Calu3 (cell line): Measurements from ENCODE around the gene FYB1. TPM values are rescaled to one million over a fixed set of nuclear protein-coding genes. Genes with fewer than 3 reads are reported as not detected.

ENCODE experiments used
- BruUV-seq: library from RNA; stranded (reverse); fragments of 400-500 nt; replicated peaks from 2 replicates; lab custom pipeline; 2021; lab: Mats Ljungman, UMichigan
- CTCF ChIA-PET: fragments of 300-600 bp; sonication (Branson Sonifier 250); formaldehyde crosslinking; loops from one replicate; lab custom pipeline; 2022; ENCODE audit warnings: antibody characterized with exemption; lab: Charles Lee
- DNase-seq: peaks from one replicate; pipeline ENCODE4 v3.0.0; 2022
- H3K27ac Mint-ChIP-seq: one replicate; pipeline ENCODE4 v1.8.0; 2022; ENCODE audit warnings: mixed read lengths; ENCODE audit not compliant: unreplicated experiment
- H3K27me3 Mint-ChIP-seq: one replicate; pipeline ENCODE4 v1.8.0; 2022; ENCODE audit warnings: mixed read lengths; ENCODE audit not compliant: unreplicated experiment
- H3K36me3 Mint-ChIP-seq: one replicate; pipeline ENCODE4 v1.8.0; 2022; ENCODE audit warnings: mild to moderate bottlenecking, moderate library complexity, mixed read lengths; ENCODE audit not compliant: insufficient read depth, unreplicated experiment
- H3K4me1 Mint-ChIP-seq: one replicate; pipeline ENCODE4 v1.8.0; 2022; ENCODE audit warnings: mild to moderate bottlenecking, low read depth, mixed read lengths; ENCODE audit not compliant: unreplicated experiment
- H3K4me3 Mint-ChIP-seq: one replicate; pipeline ENCODE4 v1.8.0; 2022; ENCODE audit warnings: mild to moderate bottlenecking, low read depth, moderate library complexity, mixed read lengths; ENCODE audit not compliant: unreplicated experiment
- H3K9me3 Mint-ChIP-seq: one replicate; pipeline ENCODE4 v1.8.0; 2022; ENCODE audit warnings: low read depth, mixed read lengths; ENCODE audit not compliant: unreplicated experiment
- CTCF ChIP-seq: fragments of 200-600 bp; IDR thresholded peaks from one replicate; pipeline ENCODE4 v1.8.0; 2022; ENCODE audit warnings: antibody characterized with exemption; ENCODE audit not compliant: unreplicated experiment
- intact Hi-C: fragments of 100-400 bp; cut with micrococcal nuclease; formaldehyde crosslinking; loops from one replicate; pipeline ENCODE4 v1.10.0; 2022; ENCODE audit not compliant: unreplicated experiment
- total RNA-seq: library from RNA; stranded (reverse); gene quantifications from 2 replicates; pipeline ENCODE4 v1.2.3, GENCODE V29; 2022

Gene FYB1
- total RNA-seq, 1 experiment from 2014 or later = 42.8 TPM

- no peak for DNase-seq
- no TSS peak for BruUV-seq
- TF ChIP-seq CTCF = no peak
- H3K4me3 Mint-ChIP-seq = no peak overlapping the region
- CTCF ChIA-PET = no interaction called here
- H3K27ac Mint-ChIP-seq = no peak overlapping the region
- intact Hi-C loops = loop anchor here (5.0 to 10.0 kb wide), 4 partner anchors 157 to 357 kb away; partner anchors contain the start of gene DAB2
- H3K27me3 Mint-ChIP-seq = no peaks in the 10 kb centered on the region
- no peaks in the 10 kb centered on the region for H3K9me3 Mint-ChIP-seq
- peaks cover 23% of the 10 kb centered on the region for H3K4me1 Mint-ChIP-seq
- H3K36me3 Mint-ChIP-seq = peaks cover 15% of the 10 kb centered on the region
Measured at GRCh38 chr5:39214912-39215709, 4.3 kb downstream of the FYB1 start.

GRCh38 chr5:39213447-39214207, 5.7 kb downstream of the FYB1 start:
- no peak for TF ChIP-seq CTCF
- CTCF ChIA-PET = no interaction called here
- DNase-seq = no peak
- peaks cover 5% of the 10 kb centered on the region for H3K36me3 Mint-ChIP-seq
- H3K4me3 Mint-ChIP-seq = no peak overlapping the region
- BruUV-seq = no TSS peak
- H3K4me1 Mint-ChIP-seq = peaks cover 9% of the 10 kb centered on the region
- H3K27me3 Mint-ChIP-seq = no peaks in the 10 kb centered on the region
- intact Hi-C loops = loop anchor here (10.0 kb wide), 1 partner anchor 211 kb away; the partner anchor contains the start of gene DAB2
- H3K9me3 Mint-ChIP-seq = no peaks in the 10 kb centered on the region
- no peak overlapping the region for H3K27ac Mint-ChIP-seq

GRCh38 chr5:39211773-39212172, 7.6 kb downstream of the FYB1 start:
- no peaks in the 10 kb centered on the region for H3K27me3 Mint-ChIP-seq
- no peaks in the 10 kb centered on the region for H3K36me3 Mint-ChIP-seq
- H3K4me3 Mint-ChIP-seq = no peak overlapping the region
- no peaks in the 10 kb centered on the region for H3K9me3 Mint-ChIP-seq
- DNase-seq = no peak
- H3K27ac Mint-ChIP-seq = no peak overlapping the region
- no peak for TF ChIP-seq CTCF
- intact Hi-C loops = loop anchor here (10.0 kb wide), 1 partner anchor 213 kb away; the partner anchor contains the start of gene DAB2
- H3K4me1 Mint-ChIP-seq = no peaks in the 10 kb centered on the region
- BruUV-seq = no TSS peak
- CTCF ChIA-PET = no interaction called here

GRCh38 chr5:39209924-39210323, 9.4 kb downstream of the FYB1 start:
- intact Hi-C loops = loop anchor here (10.0 kb wide), 1 partner anchor 215 kb away; the partner anchor contains the start of gene DAB2
- no peaks in the 10 kb centered on the region for H3K27me3 Mint-ChIP-seq
- H3K4me3 Mint-ChIP-seq = no peak overlapping the region
- no peak for TF ChIP-seq CTCF
- CTCF ChIA-PET = no interaction called here
- H3K36me3 Mint-ChIP-seq = no peaks in the 10 kb centered on the region
- no peaks in the 10 kb centered on the region for H3K4me1 Mint-ChIP-seq
- no peak overlapping the region for H3K27ac Mint-ChIP-seq
- no peak for DNase-seq
- no peaks in the 10 kb centered on the region for H3K9me3 Mint-ChIP-seq
- no TSS peak for BruUV-seq
